ENCODE measurements around the gene C1QTNF1. TPM values are rescaled to one million over a fixed set of nuclear protein-coding genes. Genes with fewer than 3 reads are reported as not detected.

The C1QTNF1 gene
- total and polyA plus RNA-seq, 5 experiments from 2014 or later: not detected

GRCh38 chr17:79048826-79049755 lies 25.1 kb downstream of the C1QTNF1 start:
- no peak for ATAC-seq
- Mint-ChIP-seq H3K9me3 (peaks cover under 1 to 12% (median 8%) of the 10 kb centered on the region in 9 donors), H3K4me1 (peaks cover 1 to 13% (median 4%) of the 10 kb centered on the region in 4 donors), H3K27me3 (peaks cover 9 to 19% (median 14%) of the 10 kb centered on the region in 5 donors), H3K27ac (no peak overlapping the region), H3K36me3 (peaks cover 0 to 3% (median 1%) of the 10 kb centered on the region in 3 donors), H3K4me3 (no peak overlapping the region)
- POLR2A ChIA-PET: no interaction called here
- DNase-seq: no peak

- peak overlapping the region in 1 of 10 donors; percentile 48 for H3K4me3 Mint-ChIP-seq
- peaks cover 0 to 9% (median 5%) of the 10 kb centered on the region in 3 donors for H3K36me3 Mint-ChIP-seq
- H3K27ac Mint-ChIP-seq: no peak overlapping the region
- POLR2A ChIA-PET: no interaction called here
- ATAC-seq (no peak), DNase-seq (no peak)
- peaks cover 1 to 13% (median 4%) of the 10 kb centered on the region in 4 donors for H3K4me1 Mint-ChIP-seq
- H3K9me3 Mint-ChIP-seq: peaks cover 4 to 19% (median 11%) of the 10 kb centered on the region in 9 donors
- H3K27me3 Mint-ChIP-seq: peaks cover 7 to 18% (median 13%) of the 10 kb centered on the region in 5 donors
Measured at GRCh38 chr17:79049821-79050220, 25.9 kb downstream of the C1QTNF1 start.

GRCh38 chr17:79050551-79050950 lies 26.6 kb downstream of the C1QTNF1 start:
- POLR2A ChIA-PET: no interaction called here
- H3K27me3 Mint-ChIP-seq: peaks cover 3 to 15% (median 6%) of the 10 kb centered on the region in 5 donors
- H3K4me3 Mint-ChIP-seq: no peak overlapping the region
- H3K9me3 Mint-ChIP-seq: peaks cover 4 to 21% (median 11%) of the 10 kb centered on the region in 9 donors
- H3K27ac Mint-ChIP-seq: no peak overlapping the region
- DNase-seq (no peak), ATAC-seq (no peak)
- H3K36me3 Mint-ChIP-seq: peaks cover 0 to 9% (median 5%) of the 10 kb centered on the region in 3 donors
- H3K4me1 Mint-ChIP-seq: peaks cover 1 to 5% (median 3%) of the 10 kb centered on the region in 4 donors

- Mint-ChIP-seq H3K4me1 (no peaks in the 10 kb centered on the region), H3K9me3 (peaks cover 4 to 21% (median 12%) of the 10 kb centered on the region in 9 donors), H3K36me3 (peaks cover 0 to 9% (median 5%) of the 10 kb centered on the region in 3 donors), H3K27ac (no peak overlapping the region), H3K27me3 (peaks cover 0 to 11% (median 3%) of the 10 kb centered on the region in 5 donors), H3K4me3 (no peak overlapping the region)
- DNase-seq (no peak), ATAC-seq (no peak)
- POLR2A ChIA-PET: no interaction called here
Measured at GRCh38 chr17:79051306-79051705, 27.3 kb downstream of the C1QTNF1 start.

- Mint-ChIP-seq H3K27me3 (peaks cover 0 to 13% (median 3%) of the 10 kb centered on the region in 5 donors), H3K4me3 (no peak overlapping the region), H3K4me1 (no peaks in the 10 kb centered on the region), H3K36me3 (peaks cover 0 to 9% (median 5%) of the 10 kb centered on the region in 3 donors), H3K9me3 (peaks cover 4 to 21% (median 14%) of the 10 kb centered on the region in 9 donors), H3K27ac (no peak overlapping the region)
- POLR2A ChIA-PET: no interaction called here
- DNase-seq (no peak), ATAC-seq (no peak)
Measured at GRCh38 chr17:79052131-79052530, 28.2 kb downstream of the C1QTNF1 start.

- Mint-ChIP-seq H3K27me3 (peaks cover 0 to 15% (median 5%) of the 10 kb centered on the region in 5 donors), H3K36me3 (peaks cover 0 to 9% (median 5%) of the 10 kb centered on the region in 3 donors), H3K9me3 (peaks cover 6 to 21% (median 15%) of the 10 kb centered on the region in 9 donors), H3K27ac (no peak overlapping the region), H3K4me1 (peaks cover 0 to 6% (median 2%) of the 10 kb centered on the region in 4 donors), H3K4me3 (no peak overlapping the region)
- DNase-seq (no peak), ATAC-seq (no peak)
- POLR2A ChIA-PET: no interaction called here
Measured at GRCh38 chr17:79053251-79053925, 29.4 kb downstream of the C1QTNF1 start.

- Mint-ChIP-seq H3K27ac (peak overlapping the region in 1 of 10 donors; percentile 50), H3K4me3 (no peak overlapping the region), H3K27me3 (peaks cover 0 to 15% (median 5%) of the 10 kb centered on the region in 5 donors), H3K36me3 (peaks cover 0 to 9% (median 5%) of the 10 kb centered on the region in 3 donors), H3K9me3 (peaks cover 6 to 21% (median 15%) of the 10 kb centered on the region in 9 donors), H3K4me1 (peaks cover 0 to 10% (median 5%) of the 10 kb centered on the region in 4 donors)
- ATAC-seq (no peak), DNase-seq (no peak)
- POLR2A ChIA-PET: no interaction called here
Measured at GRCh38 chr17:79054200-79054960, 30.4 kb downstream of the C1QTNF1 start.

GRCh38 chr17:79055197-79055596 lies 31.2 kb downstream of the C1QTNF1 start:
- Mint-ChIP-seq H3K4me1 (peaks cover 0 to 10% (median 5%) of the 10 kb centered on the region in 4 donors), H3K4me3 (no peak overlapping the region), H3K27me3 (peaks cover 0 to 16% (median 5%) of the 10 kb centered on the region in 5 donors), H3K27ac (no peak overlapping the region), H3K9me3 (peaks cover 6 to 21% (median 15%) of the 10 kb centered on the region in 9 donors), H3K36me3 (peaks cover 0 to 9% (median 5%) of the 10 kb centered on the region in 3 donors)
- DNase-seq: no peak
- POLR2A ChIA-PET: no interaction called here
- no peak for ATAC-seq

GRCh38 chr17:79057737-79058385 lies 33.9 kb downstream of the C1QTNF1 start:
- no peak overlapping the region for H3K4me3 Mint-ChIP-seq
- POLR2A ChIA-PET: no interaction called here
- H3K4me1 Mint-ChIP-seq: peaks cover 0 to 10% (median 5%) of the 10 kb centered on the region in 4 donors
- DNase-seq (no peak), ATAC-seq (no peak)
- peaks cover 6 to 21% (median 15%) of the 10 kb centered on the region in 9 donors for H3K9me3 Mint-ChIP-seq
- H3K27ac Mint-ChIP-seq: no peak overlapping the region
- H3K36me3 Mint-ChIP-seq: peaks cover 0 to 9% (median 5%) of the 10 kb centered on the region in 3 donors
- peaks cover 0 to 13% (median 2%) of the 10 kb centered on the region in 5 donors for H3K27me3 Mint-ChIP-seq

- no peak for DNase-seq
- POLR2A ChIA-PET: no interaction called here
- Mint-ChIP-seq H3K27ac (no peak overlapping the region), H3K9me3 (peaks cover 0 to 4% (median 0%) of the 10 kb centered on the region in 9 donors), H3K4me3 (no peak overlapping the region), H3K27me3 (peaks cover 0 to 5% (median 4%) of the 10 kb centered on the region in 5 donors), H3K36me3 (no peaks in the 10 kb centered on the region), H3K4me1 (peaks cover 2 to 15% (median 8%) of the 10 kb centered on the region in 4 donors)
- no peak for ATAC-seq
Measured at GRCh38 chr17:79062691-79063090, 38.7 kb downstream of the C1QTNF1 start.

GRCh38 chr17:79064026-79064425 lies 40.1 kb downstream of the C1QTNF1 start:
- Mint-ChIP-seq H3K27me3 (peaks cover 0 to 4% (median 0%) of the 10 kb centered on the region in 5 donors), H3K4me1 (peaks cover 2 to 6% (median 4%) of the 10 kb centered on the region in 4 donors), H3K9me3 (no peaks in the 10 kb centered on the region), H3K27ac (no peak overlapping the region), H3K36me3 (no peaks in the 10 kb centered on the region), H3K4me3 (no peak overlapping the region)
- DNase-seq (no peak), ATAC-seq (no peak)
- POLR2A ChIA-PET: no interaction called here

Measured in naive thymus-derived CD8-positive, alpha-beta T cell (primary cell).